Upper lobe of right lung (tissue), 1 donor: ENCODE results near the gene NBEA. TPM values are rescaled to one million over a fixed set of nuclear protein-coding genes. Genes with fewer than 3 reads are reported as not detected.
A peak's percentile ranks its signal among the peaks of the same experiment; 100 is the strongest.

Experiments
- ATAC-seq: fragments of 200-7000 bp; cut with Tn5 transposase; one replicate; pipeline ENCODE4 v1.9.1; 2020; ENCODE audit warnings: mild to moderate bottlenecking, moderate library complexity
- DNase-seq: peaks from one replicate; pipeline ENCODE4 v3.0.0-alpha.2; 2020
- H3K27ac ChIP-seq: fragments of 200-600 bp; one replicate; pipeline ENCODE4 v1.8.0; 2022
- H3K27me3 ChIP-seq: fragments of 200-600 bp; one replicate; pipeline ENCODE4 v1.8.0; 2022; ENCODE audit warnings: mild to moderate bottlenecking
- H3K36me3 ChIP-seq: fragments of 200-600 bp; one replicate; pipeline ENCODE4 v1.8.0; 2022
- H3K4me1 ChIP-seq: fragments of 200-600 bp; one replicate; pipeline ENCODE4 v1.8.0; 2022
- H3K4me3 ChIP-seq: fragments of 200-600 bp; one replicate; pipeline ENCODE4 v1.8.0; 2022; ENCODE audit warnings: mild to moderate bottlenecking
- H3K9me3 ChIP-seq: fragments of 200-600 bp; one replicate; pipeline ENCODE4 v1.8.0; 2022
- intact Hi-C: fragments of 100-400 bp; cut with DNase I; formaldehyde crosslinking; loops from one replicate; pipeline ENCODE4 v1.11.0; 2022
- total RNA-seq: library from RNA; stranded (reverse); fragmentation: NEBNext Ultra II Directional; extraction: Animal tissue kit (Norgen Biotek cat#: 25700); gene quantifications from one replicate; pipeline ENCODE4 v1.2.1, GENCODE V29; 2021
- TF ChIP-seq, protein P1 (sequence below): fragments of 200-600 bp; IDR thresholded peaks from one replicate; pipeline ENCODE4 v1.8.0; 2022; ENCODE audit warnings: antibody characterized with exemption
- donor health status: DM: no; HTN: yes; CAD: no; lungs with severe emphysema.

NBEA gene
- total RNA-seq, 1 donor from 2014 or later = 5.6 TPM

DNA sequence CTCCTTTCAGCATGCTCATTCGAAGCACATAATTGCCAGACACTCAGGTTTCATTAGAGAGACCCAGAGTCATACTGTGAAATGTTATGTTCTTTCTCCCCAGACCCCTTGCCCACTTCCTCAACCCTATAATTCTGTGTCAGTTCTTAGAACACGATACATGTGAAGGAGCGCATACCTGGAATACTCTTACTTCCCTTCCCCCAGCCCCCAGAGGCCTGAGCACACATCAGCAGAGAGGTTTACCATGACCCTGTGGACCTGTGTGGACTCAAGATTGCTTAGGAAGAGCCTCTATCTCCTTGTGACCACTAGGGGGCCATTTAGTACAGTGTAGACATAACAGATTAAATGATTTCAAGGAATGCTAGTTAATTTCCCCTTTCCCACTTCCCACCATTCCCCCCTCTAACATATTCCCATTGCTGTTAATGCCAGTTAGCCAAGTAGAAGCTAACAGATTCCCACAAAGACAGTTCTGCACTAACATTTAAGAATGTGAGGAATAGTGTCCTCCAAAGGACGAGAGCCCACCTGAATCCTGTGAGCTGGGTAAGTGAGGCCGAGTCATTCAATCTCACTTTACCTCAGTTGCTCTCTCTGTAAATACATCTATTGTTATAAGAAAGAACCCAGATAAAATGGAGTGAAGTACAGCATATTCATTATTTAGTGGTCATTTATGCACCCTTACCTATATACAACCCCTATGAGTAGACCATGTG lies 688.6 kb downstream of the NBEA start:
- Histone ChIP-seq H3K4me3 (no peak overlapping the region), H3K9me3 (no peaks in the 10 kb centered on the region), H3K27ac (no peak overlapping the region), H3K36me3 (no peaks in the 10 kb centered on the region), H3K4me1 (no peaks in the 10 kb centered on the region), H3K27me3 (no peaks in the 10 kb centered on the region)
- intact Hi-C loops = no loop called here
- TF ChIP-seq, protein P1, sequence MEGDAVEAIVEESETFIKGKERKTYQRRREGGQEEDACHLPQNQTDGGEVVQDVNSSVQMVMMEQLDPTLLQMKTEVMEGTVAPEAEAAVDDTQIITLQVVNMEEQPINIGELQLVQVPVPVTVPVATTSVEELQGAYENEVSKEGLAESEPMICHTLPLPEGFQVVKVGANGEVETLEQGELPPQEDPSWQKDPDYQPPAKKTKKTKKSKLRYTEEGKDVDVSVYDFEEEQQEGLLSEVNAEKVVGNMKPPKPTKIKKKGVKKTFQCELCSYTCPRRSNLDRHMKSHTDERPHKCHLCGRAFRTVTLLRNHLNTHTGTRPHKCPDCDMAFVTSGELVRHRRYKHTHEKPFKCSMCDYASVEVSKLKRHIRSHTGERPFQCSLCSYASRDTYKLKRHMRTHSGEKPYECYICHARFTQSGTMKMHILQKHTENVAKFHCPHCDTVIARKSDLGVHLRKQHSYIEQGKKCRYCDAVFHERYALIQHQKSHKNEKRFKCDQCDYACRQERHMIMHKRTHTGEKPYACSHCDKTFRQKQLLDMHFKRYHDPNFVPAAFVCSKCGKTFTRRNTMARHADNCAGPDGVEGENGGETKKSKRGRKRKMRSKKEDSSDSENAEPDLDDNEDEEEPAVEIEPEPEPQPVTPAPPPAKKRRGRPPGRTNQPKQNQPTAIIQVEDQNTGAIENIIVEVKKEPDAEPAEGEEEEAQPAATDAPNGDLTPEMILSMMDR = peak; percentile 68
- DNase-seq (no peak), ATAC-seq (peak; percentile 90)

DNA sequence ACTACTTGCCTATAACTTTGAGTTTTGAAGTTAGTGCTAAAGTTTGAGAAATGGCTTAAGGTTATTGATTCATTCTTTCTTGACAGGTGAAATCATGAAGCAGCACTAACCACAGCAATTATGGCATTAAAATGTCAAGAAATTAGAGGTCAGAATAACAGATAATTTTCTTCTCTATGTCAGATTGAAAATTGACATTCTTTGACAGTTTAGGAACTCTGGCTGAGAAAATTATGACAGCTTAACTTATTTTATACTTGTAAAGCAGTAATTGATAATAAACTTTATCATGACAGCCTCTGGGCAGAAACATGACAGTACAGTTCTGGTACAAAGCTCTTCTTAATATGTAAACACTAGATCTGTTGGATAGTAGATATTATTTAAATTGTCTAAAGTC lies 689.6 kb downstream of the NBEA start:
- Histone ChIP-seq H3K36me3 (no peaks in the 10 kb centered on the region), H3K27ac (no peak overlapping the region), H3K4me1 (no peaks in the 10 kb centered on the region), H3K9me3 (no peaks in the 10 kb centered on the region), H3K4me3 (no peak overlapping the region), H3K27me3 (no peaks in the 10 kb centered on the region)
- no peak for ATAC-seq
- TF ChIP-seq, protein P1 = no peak
- intact Hi-C loops = no loop called here
- DNase-seq = no peak

DNA sequence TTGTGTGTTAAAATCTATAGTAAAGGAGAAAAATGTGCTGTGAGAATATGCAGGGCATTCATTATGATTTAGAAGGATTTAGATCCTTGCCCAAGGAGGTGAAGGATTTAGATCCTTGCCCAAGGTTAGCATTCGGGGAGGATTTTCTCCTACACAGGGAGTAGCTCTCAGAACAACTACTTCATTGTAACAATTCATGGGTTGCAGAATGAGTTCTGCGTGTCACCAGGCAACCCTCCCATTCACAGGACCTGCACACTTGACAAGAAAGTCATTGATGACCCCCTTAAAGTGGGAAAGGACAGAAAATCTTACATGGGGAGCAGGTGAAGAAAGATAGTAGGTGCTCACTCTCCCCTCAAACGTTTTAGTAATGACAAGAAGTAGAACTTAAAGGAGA lies 701.6 kb downstream of the NBEA start:
- DNase-seq = no peak
- Histone ChIP-seq H3K9me3 (no peaks in the 10 kb centered on the region), H3K4me1 (no peaks in the 10 kb centered on the region), H3K27me3 (no peaks in the 10 kb centered on the region), H3K4me3 (no peak overlapping the region), H3K27ac (no peak overlapping the region), H3K36me3 (no peaks in the 10 kb centered on the region)
- intact Hi-C loops = no loop called here
- TF ChIP-seq, protein P1 = no peak
- ATAC-seq = no peak

DNA sequence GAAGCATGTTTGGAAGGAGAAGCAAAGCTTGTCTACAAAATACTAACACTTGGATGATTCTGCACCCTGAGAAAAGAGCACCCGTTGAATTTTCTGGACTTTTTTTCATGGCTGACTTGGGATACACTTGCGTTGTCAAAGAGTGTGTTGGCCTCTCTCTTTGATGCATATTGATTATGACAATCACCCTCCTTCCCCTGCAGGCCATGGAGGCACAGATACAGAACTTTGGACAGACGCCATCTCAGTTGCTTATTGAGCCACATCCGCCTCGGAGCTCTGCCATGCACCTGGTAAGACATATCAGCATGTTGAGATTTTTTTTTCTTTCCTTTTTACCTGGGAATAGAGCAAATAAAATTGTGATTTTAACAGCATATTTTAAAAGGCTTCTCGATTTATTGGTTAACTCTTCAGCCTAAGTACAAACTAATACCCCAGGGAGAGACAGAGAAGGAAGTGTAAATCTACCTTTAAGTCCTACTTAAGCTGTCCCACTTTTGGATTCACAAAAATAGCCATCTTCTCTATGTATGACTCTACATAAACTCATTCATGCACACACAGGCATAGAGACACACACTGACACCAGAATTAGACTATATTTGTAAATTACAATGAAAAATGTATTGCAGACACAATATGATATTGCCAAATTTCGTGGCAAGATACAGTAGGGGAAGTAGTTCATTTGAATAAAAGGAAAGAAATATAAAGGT lies 704.1 kb downstream of the NBEA start:
- H3K9me3 ChIP-seq = no peaks in the 10 kb centered on the region
- ATAC-seq (no peak), DNase-seq (no peak)
- no peak overlapping the region for H3K4me3 ChIP-seq
- no peaks in the 10 kb centered on the region for H3K4me1 ChIP-seq
- TF ChIP-seq, protein P1 = no peak
- H3K27ac ChIP-seq = no peak overlapping the region
- intact Hi-C loops = no loop called here
- no peaks in the 10 kb centered on the region for H3K36me3 ChIP-seq
- no peaks in the 10 kb centered on the region for H3K27me3 ChIP-seq

DNA sequence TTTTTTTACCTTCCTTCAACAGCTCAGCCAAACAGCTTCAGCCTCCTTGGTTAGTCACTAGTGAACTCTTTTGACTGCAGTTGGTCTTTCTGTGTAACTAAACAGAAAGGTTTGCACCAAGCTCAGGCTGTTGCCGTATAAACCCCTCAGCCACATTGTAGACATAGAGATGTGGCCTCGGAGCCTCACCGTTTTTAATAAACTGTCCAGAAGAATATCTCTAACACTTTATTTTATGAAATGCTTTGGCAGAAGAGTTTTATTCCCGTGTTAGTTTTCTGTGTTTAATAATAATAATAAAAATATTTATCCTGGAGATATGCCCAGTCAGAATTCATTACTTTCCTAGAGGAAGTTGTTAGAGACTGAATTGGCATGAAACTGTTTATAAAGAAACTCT lies 706.1 kb downstream of the NBEA start:
- TF ChIP-seq, protein P1 = no peak
- H3K27me3 ChIP-seq = no peaks in the 10 kb centered on the region
- H3K4me3 ChIP-seq = no peak overlapping the region
- no peaks in the 10 kb centered on the region for H3K4me1 ChIP-seq
- DNase-seq (no peak), ATAC-seq (no peak)
- intact Hi-C loops = no loop called here
- H3K36me3 ChIP-seq = no peaks in the 10 kb centered on the region
- H3K9me3 ChIP-seq = no peaks in the 10 kb centered on the region
- no peak overlapping the region for H3K27ac ChIP-seq
